ENCODE data around the gene CREB5. TPM values are rescaled to one million over a fixed set of nuclear protein-coding genes. Genes with fewer than 3 reads are reported as not detected.

Gene CREB5
- total and polyA plus RNA-seq, 2 experiments from 2014 or later, result 2.4 to 4.4 TPM

DNA sequence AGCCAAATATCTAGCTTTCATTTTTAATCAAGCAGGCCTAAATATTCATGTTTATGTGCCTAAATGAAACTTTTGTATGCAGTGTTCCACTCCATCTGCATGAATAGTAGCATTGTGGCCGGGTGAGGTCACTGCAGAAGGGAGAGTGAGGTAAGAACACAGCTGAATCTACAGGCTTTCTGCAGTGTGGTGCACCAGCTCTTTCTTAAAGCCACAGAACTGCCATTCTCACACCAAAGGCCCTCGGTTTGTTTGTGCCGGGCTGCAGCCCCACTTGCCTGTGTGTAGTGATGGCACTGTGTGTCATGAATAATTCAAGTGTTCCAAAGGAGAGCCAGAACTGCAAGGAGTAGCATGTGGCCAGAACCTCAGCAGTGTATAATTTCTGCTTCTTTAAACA, 341.7 kb downstream of the CREB5 start:
- H4K20me1 ChIP-seq (replicated peaks; ENCODE audit: insufficient read depth), result no peaks in the 10 kb centered on the region
- DNase-seq (ENCODE audit: low spot score) (no peak), ATAC-seq (peak; percentile 76)
- peaks cover 7% of the 10 kb centered on the region; the same call in 2 of the 3 replicates for H3K4me1 Mint-ChIP-seq
- H3K4me3 ChIP-seq, result no peak overlapping the region
- H3K4me3 Mint-ChIP-seq, result no peak overlapping the region
- H3K79me2 ChIP-seq (replicated peaks; ENCODE audit: insufficient read depth), result no peaks in the 10 kb centered on the region
- H3K27ac ChIP-seq (ENCODE audit: low read depth), result no peak overlapping the region
- no peak overlapping the region; the same call in 1 of the 2 replicates for H2AFZ ChIP-seq
- no peak overlapping the region for H3K27ac Mint-ChIP-seq
- no peaks in the 10 kb centered on the region; the same call in 1 of the 2 replicates for H3K9me2 ChIP-seq (ENCODE audit: insufficient read depth)
- H3K36me3 ChIP-seq (ENCODE audit: insufficient read depth), result no peaks in the 10 kb centered on the region
- no peaks in the 10 kb centered on the region for H3K27me3 Mint-ChIP-seq (ENCODE audit: insufficient read depth, low read depth, poor library complexity)
- H3K4me1 ChIP-seq (ENCODE audit: insufficient read depth), result no peaks in the 10 kb centered on the region
- H3K4me2 ChIP-seq, result no peak overlapping the region
- TF ChIP-seq POLR2AphosphoS5 (IDR thresholded peaks at IDR 0.05; ENCODE audit: low read depth), result no peak
- no peak for TF ChIP-seq STAT1 (IDR thresholded peaks at IDR 0.05; ENCODE audit: unreplicated experiment)
- TF ChIP-seq REST (IDR thresholded peaks at IDR 0.05; ENCODE audit: unreplicated experiment), result no peak
- TF ChIP-seq ZNF462 (CRISPR knock-in tag; IDR thresholded peaks at IDR 0.05), result no peak
- TF ChIP-seq, protein P1, sequence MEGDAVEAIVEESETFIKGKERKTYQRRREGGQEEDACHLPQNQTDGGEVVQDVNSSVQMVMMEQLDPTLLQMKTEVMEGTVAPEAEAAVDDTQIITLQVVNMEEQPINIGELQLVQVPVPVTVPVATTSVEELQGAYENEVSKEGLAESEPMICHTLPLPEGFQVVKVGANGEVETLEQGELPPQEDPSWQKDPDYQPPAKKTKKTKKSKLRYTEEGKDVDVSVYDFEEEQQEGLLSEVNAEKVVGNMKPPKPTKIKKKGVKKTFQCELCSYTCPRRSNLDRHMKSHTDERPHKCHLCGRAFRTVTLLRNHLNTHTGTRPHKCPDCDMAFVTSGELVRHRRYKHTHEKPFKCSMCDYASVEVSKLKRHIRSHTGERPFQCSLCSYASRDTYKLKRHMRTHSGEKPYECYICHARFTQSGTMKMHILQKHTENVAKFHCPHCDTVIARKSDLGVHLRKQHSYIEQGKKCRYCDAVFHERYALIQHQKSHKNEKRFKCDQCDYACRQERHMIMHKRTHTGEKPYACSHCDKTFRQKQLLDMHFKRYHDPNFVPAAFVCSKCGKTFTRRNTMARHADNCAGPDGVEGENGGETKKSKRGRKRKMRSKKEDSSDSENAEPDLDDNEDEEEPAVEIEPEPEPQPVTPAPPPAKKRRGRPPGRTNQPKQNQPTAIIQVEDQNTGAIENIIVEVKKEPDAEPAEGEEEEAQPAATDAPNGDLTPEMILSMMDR (conservative IDR thresholded peaks at IDR 0.05; ENCODE audit: low read depth in 2 of 2), result no peak
- no peak for TF ChIP-seq CREB1 (CRISPR knock-in tag; IDR thresholded peaks at IDR 0.05; ENCODE audit: low read depth)
- TF ChIP-seq EZH2 (IDR thresholded peaks at IDR 0.05; ENCODE audit: low read depth, unreplicated experiment), result no peak
- TF ChIP-seq ZNF114 (CRISPR knock-in tag; IDR thresholded peaks at IDR 0.05), result no peak
- TF ChIP-seq ETS1 (IDR thresholded peaks at IDR 0.05), result no peak
- TF ChIP-seq ZNF331 (CRISPR knock-in tag; IDR thresholded peaks at IDR 0.05; ENCODE audit: low read depth), result no peak
- no peak for TF ChIP-seq NANOG (IDR thresholded peaks at IDR 0.05; ENCODE audit: borderline replicate concordance)
- no peak for TF ChIP-seq JUNB (IDR thresholded peaks at IDR 0.05; ENCODE audit: unreplicated experiment)
- no peak for TF ChIP-seq EZH2phosphoT487 (IDR thresholded peaks at IDR 0.05; ENCODE audit: unreplicated experiment)
- H3F3A ChIP-seq (replicated peaks; ENCODE audit: low read depth), result no peaks in the 10 kb centered on the region
- H3K9me3 Mint-ChIP-seq, result no peaks in the 10 kb centered on the region
- H3K27me3 ChIP-seq (ENCODE audit: insufficient read depth), result no peaks in the 10 kb centered on the region
- no peaks in the 10 kb centered on the region for H3K36me3 Mint-ChIP-seq (ENCODE audit: low read depth)
